Mesenchymal stem cell (in vitro differentiated cells and primary cell): Measurements from ENCODE around the gene NFKBIA.

Source experiments
- DNase-seq: peaks from one replicate; pipeline ENCODE4 v3.0.0-alpha.2; 2013
- H2AFZ ChIP-seq: one replicate; pipeline ENCODE4 v1.6.1; 2013; ENCODE audit warnings: low read depth, mild to moderate bottlenecking, control low read depth, inconsistent platforms, low read length, moderate library complexity
- H2AK5ac ChIP-seq: 2 replicates; pipeline ENCODE4 v1.6.1; 2013; ENCODE audit warnings: low read length, moderate library complexity, mild to moderate bottlenecking, inconsistent platforms; ENCODE audit not compliant: severe bottlenecking
- H2BK120ac ChIP-seq: one replicate; pipeline ENCODE4 v1.6.1; 2013; ENCODE audit warnings: low read depth, mild to moderate bottlenecking, inconsistent platforms, low read length, moderate library complexity
- H2BK12ac ChIP-seq, 2 experiments: one replicate each; pipeline ENCODE4 v1.6.1; 2013; ENCODE audit warnings: inconsistent platforms in 2 of 2, low read length in 2 of 2, mild to moderate bottlenecking in 2 of 2, moderate library complexity in 2 of 2, control low read depth in 1 of 2
- H2BK15ac ChIP-seq: one replicate; pipeline ENCODE4 v1.6.1; 2013; ENCODE audit warnings: mild to moderate bottlenecking, low read depth, inconsistent platforms; ENCODE audit not compliant: poor library complexity, severe bottlenecking
- H2BK5ac ChIP-seq: 2 replicates; pipeline ENCODE4 v1.6.1; 2013; ENCODE audit warnings: low read depth, mild to moderate bottlenecking, low read length, control low read depth, inconsistent platforms; ENCODE audit not compliant: poor library complexity, severe bottlenecking
- H3K14ac ChIP-seq, 2 experiments: one replicate each; pipeline ENCODE4 v1.6.1; 2013; ENCODE audit warnings: inconsistent platforms in 2 of 2, low read length in 2 of 2, control low read depth in 1 of 2, mild to moderate bottlenecking in 1 of 2, moderate library complexity in 1 of 2
- H3K18ac ChIP-seq, 2 experiments: one replicate each; pipeline ENCODE4 v1.6.1; 2013; ENCODE audit warnings: inconsistent platforms in 2 of 2, low read length in 2 of 2, control low read depth in 1 of 2, low read depth in 1 of 2, mild to moderate bottlenecking in 1 of 2
- H3K23ac ChIP-seq, 2 experiments: one replicate each; pipeline ENCODE4 v1.6.1; 2013; ENCODE audit warnings: inconsistent platforms in 2 of 2, low read length in 2 of 2, mild to moderate bottlenecking in 2 of 2, moderate library complexity in 2 of 2, control low read depth in 1 of 2
- H3K27ac ChIP-seq: 2 replicates; pipeline ENCODE4 v1.5.1; 2013; ENCODE audit warnings: mild to moderate bottlenecking, moderate library complexity, low read length, control low read depth, inconsistent platforms; ENCODE audit not compliant: poor library complexity, severe bottlenecking
- H3K27me3 ChIP-seq, 2 experiments: 2 replicates each; pipeline versions ENCODE4 v1.6.1 to v1.7.0; 2013; ENCODE audit warnings: low read length in 2 of 2, mild to moderate bottlenecking in 2 of 2, moderate library complexity in 2 of 2, control low read depth in 1 of 2, inconsistent platforms in 1 of 2; ENCODE audit not compliant: control insufficient read depth in 1 of 2, insufficient read depth in 1 of 2
- H3K36me3 ChIP-seq, 2 experiments: 2 replicates each; pipeline versions ENCODE4 v1.6.1 to v1.7.0; 2013; ENCODE audit warnings: low read length in 2 of 2, control low read depth in 1 of 2, inconsistent platforms in 1 of 2, low read depth in 1 of 2, mild to moderate bottlenecking in 1 of 2; ENCODE audit not compliant: insufficient read depth in 2 of 2, control insufficient read depth in 1 of 2
- H3K4ac ChIP-seq, 2 experiments: one replicate each; pipeline ENCODE4 v1.6.1; 2013; ENCODE audit warnings: inconsistent platforms in 2 of 2, low read length in 2 of 2, mild to moderate bottlenecking in 2 of 2, moderate library complexity in 2 of 2, control low read depth in 1 of 2, low read depth in 1 of 2
- H3K4me1 ChIP-seq: 2 replicates; pipeline ENCODE4 v1.6.1; 2013; ENCODE audit warnings: low read depth, low read length, control low read depth; ENCODE audit not compliant: control insufficient read depth, insufficient read depth
- H3K4me2 ChIP-seq: 2 replicates; pipeline ENCODE4 v1.6.1; 2013; ENCODE audit warnings: low read length, mild to moderate bottlenecking, inconsistent platforms; ENCODE audit not compliant: poor library complexity, severe bottlenecking
- H3K4me3 ChIP-seq, 2 experiments: 2 replicates each; pipeline versions ENCODE4 v1.5.1 to v1.7.0; 2013; ENCODE audit warnings: low read length in 2 of 2, mild to moderate bottlenecking in 2 of 2, control low read depth in 1 of 2, low read depth in 1 of 2; ENCODE audit not compliant: insufficient read depth in 1 of 2
- H3K79me1 ChIP-seq: replicated peaks from 2 replicates; pipeline ENCODE4 v1.6.1; 2013; ENCODE audit warnings: mild to moderate bottlenecking, control low read depth, low read length, inconsistent platforms; ENCODE audit not compliant: poor library complexity, severe bottlenecking
- H3K9ac ChIP-seq: 2 replicates; pipeline ENCODE4 v1.7.0; 2013; ENCODE audit warnings: mild to moderate bottlenecking, low read length, moderate library complexity
- H3K9me3 ChIP-seq: 2 replicates; pipeline ENCODE4 v1.7.0; 2013; ENCODE audit warnings: mild to moderate bottlenecking, low read length; ENCODE audit not compliant: control insufficient read depth
- H4K8ac ChIP-seq: one replicate; pipeline ENCODE4 v1.6.1; 2013; ENCODE audit warnings: inconsistent platforms, mild to moderate bottlenecking, low read length, moderate library complexity
- H4K91ac ChIP-seq: one replicate; pipeline ENCODE4 v1.6.1; 2013; ENCODE audit warnings: mild to moderate bottlenecking, low read length, inconsistent platforms
- WGBS: methylation state at CpG from one replicate; pipeline ENCODE4 v1.1.7; 2013; ENCODE audit warnings: mixed read lengths; 5-methylcytosine and 5-hydroxymethylcytosine counted together

The NFKBIA gene

DNA sequence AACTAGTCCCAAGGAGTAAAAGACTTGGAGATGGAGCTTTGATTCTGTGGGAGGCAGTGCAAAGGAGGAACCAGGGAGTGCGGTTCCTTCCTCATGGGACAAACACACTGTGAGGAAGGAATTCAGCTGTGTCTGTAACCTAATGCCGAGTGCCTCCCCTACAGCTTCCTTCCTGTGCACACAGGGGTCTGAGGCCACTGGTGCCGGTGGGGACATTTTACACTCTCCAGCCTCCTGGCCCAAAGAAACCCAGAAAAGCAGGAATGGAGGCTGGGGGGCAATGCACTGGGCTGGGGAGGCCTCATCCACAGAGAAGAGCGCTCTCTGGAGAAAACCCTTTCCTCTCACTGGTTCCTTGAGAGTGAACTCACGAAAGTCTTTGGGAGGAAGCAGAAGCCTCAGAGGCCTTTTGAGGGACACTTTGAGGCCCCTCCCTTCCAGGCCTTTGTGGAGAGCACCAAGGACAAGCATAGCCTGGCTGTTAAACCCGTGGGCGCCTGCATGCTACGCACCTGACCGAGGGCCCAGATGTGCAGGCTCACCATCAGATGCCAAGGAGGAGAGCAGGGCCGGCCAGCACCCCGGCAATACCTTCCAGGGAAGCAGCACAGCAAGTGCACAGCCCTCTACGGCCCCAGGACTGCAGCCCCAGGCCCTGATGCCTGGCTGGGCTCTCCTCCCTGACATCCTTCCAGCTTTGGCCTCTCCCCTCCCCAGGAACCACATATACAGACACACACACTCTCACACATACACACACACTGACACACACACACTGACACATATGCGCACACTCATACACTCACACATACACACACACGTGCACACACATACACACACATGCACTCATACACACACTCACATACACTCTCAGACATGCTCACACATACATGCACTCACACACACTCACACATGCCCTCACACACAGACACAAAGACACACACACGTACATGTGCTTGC lies 52.0 kb downstream of the NFKBIA start:
- Histone ChIP-seq H2AK5ac (peak overlapping the region; percentile 27), H2BK12ac (peak overlapping the region in 1 of 2 experiments; percentile 61), H3K36me3 (no peaks in the 10 kb centered on the region), H3K4me1 (peaks cover 11% of the 10 kb centered on the region), H3K23ac (no peak overlapping the region), H3K4me3 (no peak overlapping the region), H3K27me3 (no peaks in the 10 kb centered on the region), H3K18ac (peak overlapping the region; percentile 66 to 78), H3K27ac (no peak overlapping the region), H4K91ac (peak overlapping the region; percentile 19), H3K14ac (peak overlapping the region in 1 of 2 experiments; percentile 28), H3K9ac (no peak overlapping the region), H3K4me2 (no peak overlapping the region), H3K4ac (peak overlapping the region; percentile 11 to 59), H3K79me1 (no peaks in the 10 kb centered on the region), H4K8ac (peak overlapping the region; percentile 78), H2AFZ (peak overlapping the region; percentile 31), H3K9me3 (no peaks in the 10 kb centered on the region), H2BK15ac (no peak overlapping the region), H2BK120ac (no peak overlapping the region), H2BK5ac (no peak overlapping the region)
- WGBS: 71% methylated on average over 14 of the region's 15 CpGs
- DNase-seq: no peak

GRCh38 chr14:35351897-35352273 lies 52.7 kb downstream of the NFKBIA start:
- peak overlapping the region in 1 of 2 experiments; percentile 11 for H3K4ac ChIP-seq
- no peak overlapping the region for H4K91ac ChIP-seq
- WGBS: 93% methylated on average over 4 of the region's 4 CpGs
- no peaks in the 10 kb centered on the region for H3K27me3 ChIP-seq
- H3K23ac ChIP-seq: no peak overlapping the region
- no peak overlapping the region for H3K9ac ChIP-seq
- peak overlapping the region; percentile 27 for H2AK5ac ChIP-seq
- H3K79me1 ChIP-seq: no peaks in the 10 kb centered on the region
- H2BK120ac ChIP-seq: no peak overlapping the region
- H3K4me1 ChIP-seq: peaks cover 14% of the 10 kb centered on the region
- H2BK5ac ChIP-seq: no peak overlapping the region
- H2AFZ ChIP-seq: peak overlapping the region; percentile 31
- peak overlapping the region; percentile 66 for H4K8ac ChIP-seq
- no peak overlapping the region for H2BK15ac ChIP-seq
- H3K36me3 ChIP-seq: no peaks in the 10 kb centered on the region
- DNase-seq: no peak
- H3K18ac ChIP-seq: peak overlapping the region; percentile 28 to 66
- H3K4me3 ChIP-seq: no peak overlapping the region
- H2BK12ac ChIP-seq: peak overlapping the region in 1 of 2 experiments; percentile 61
- H3K4me2 ChIP-seq: no peak overlapping the region
- H3K27ac ChIP-seq: no peak overlapping the region
- no peak overlapping the region for H3K14ac ChIP-seq
- H3K9me3 ChIP-seq: no peaks in the 10 kb centered on the region
